BE2C (cell line): ENCODE data around the gene STX18.

ENCODE experiments used
- DNase-seq: peaks from one replicate; pipeline ENCODE4 v3.0.0-alpha.2; 2020
- H3K27me3 ChIP-seq: fragments of 250-450 bp; sonication (Bioruptor Pico); 2 replicates; pipeline ENCODE4 v1.5.1; 2020; ENCODE audit warnings: mild to moderate bottlenecking
- H3K36me3 ChIP-seq: fragments of 250-450 bp; sonication (Bioruptor Pico); 2 replicates; pipeline ENCODE4 v1.5.1; 2020; ENCODE audit warnings: mild to moderate bottlenecking
- H3K4me1 ChIP-seq: fragments of 250-450 bp; sonication (Bioruptor Pico); 2 replicates; pipeline ENCODE4 v1.5.1; 2020
- H3K4me3 ChIP-seq: 2 replicates; pipeline ENCODE4 v1.5.1; 2011; ENCODE audit warnings: low read depth, low read length
- H3K9me3 ChIP-seq: fragments of 250-450 bp; sonication (Bioruptor Pico); 2 replicates; pipeline ENCODE4 v1.5.1; 2020
- TF ChIP-seq, protein P1 (sequence below): IDR thresholded peaks from 2 replicates; pipeline ENCODE4 v1.5.1; 2012; ENCODE audit warnings: mild to moderate bottlenecking, low read depth, low read length

Gene STX18

DNA sequence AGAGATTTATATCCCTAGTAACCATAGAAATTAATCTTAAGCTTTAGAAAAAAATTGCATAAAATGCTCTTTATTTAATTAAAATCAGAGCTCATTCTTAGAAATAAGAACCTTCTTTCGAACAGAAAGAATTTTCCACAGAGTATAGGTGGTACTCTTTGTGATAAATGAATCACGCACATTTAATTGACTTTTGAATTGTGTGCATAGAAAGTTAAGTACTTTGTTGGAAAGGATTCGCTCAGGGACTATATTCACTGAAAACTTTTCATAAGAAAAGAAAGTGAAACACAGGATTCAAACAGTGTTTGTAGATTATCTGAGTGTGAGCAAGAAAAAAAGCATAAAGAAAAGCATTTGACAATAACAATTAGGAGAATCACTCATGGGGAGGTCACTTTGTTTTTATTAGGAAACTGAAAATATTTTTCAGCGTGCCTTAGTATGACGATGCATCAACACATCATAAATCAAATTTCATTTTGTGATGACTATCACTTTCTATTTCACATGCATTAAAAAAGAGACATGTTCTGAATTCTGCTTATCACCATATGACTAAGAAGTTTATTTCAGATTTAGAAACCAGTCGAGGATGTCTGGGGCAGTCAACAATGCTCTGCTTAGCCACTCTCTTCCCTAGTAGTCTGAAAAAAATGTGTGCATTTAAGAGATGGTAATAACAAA lies 49.5 kb downstream of the STX18 start:
- TF ChIP-seq, protein P1, sequence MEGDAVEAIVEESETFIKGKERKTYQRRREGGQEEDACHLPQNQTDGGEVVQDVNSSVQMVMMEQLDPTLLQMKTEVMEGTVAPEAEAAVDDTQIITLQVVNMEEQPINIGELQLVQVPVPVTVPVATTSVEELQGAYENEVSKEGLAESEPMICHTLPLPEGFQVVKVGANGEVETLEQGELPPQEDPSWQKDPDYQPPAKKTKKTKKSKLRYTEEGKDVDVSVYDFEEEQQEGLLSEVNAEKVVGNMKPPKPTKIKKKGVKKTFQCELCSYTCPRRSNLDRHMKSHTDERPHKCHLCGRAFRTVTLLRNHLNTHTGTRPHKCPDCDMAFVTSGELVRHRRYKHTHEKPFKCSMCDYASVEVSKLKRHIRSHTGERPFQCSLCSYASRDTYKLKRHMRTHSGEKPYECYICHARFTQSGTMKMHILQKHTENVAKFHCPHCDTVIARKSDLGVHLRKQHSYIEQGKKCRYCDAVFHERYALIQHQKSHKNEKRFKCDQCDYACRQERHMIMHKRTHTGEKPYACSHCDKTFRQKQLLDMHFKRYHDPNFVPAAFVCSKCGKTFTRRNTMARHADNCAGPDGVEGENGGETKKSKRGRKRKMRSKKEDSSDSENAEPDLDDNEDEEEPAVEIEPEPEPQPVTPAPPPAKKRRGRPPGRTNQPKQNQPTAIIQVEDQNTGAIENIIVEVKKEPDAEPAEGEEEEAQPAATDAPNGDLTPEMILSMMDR: no peak
- no peaks in the 10 kb centered on the region for H3K9me3 ChIP-seq
- no peaks in the 10 kb centered on the region for H3K27me3 ChIP-seq
- H3K4me3 ChIP-seq: no peak overlapping the region
- H3K4me1 ChIP-seq: no peaks in the 10 kb centered on the region; the same call in 1 of the 2 replicates
- H3K36me3 ChIP-seq: no peaks in the 10 kb centered on the region
- no peak for DNase-seq

DNA sequence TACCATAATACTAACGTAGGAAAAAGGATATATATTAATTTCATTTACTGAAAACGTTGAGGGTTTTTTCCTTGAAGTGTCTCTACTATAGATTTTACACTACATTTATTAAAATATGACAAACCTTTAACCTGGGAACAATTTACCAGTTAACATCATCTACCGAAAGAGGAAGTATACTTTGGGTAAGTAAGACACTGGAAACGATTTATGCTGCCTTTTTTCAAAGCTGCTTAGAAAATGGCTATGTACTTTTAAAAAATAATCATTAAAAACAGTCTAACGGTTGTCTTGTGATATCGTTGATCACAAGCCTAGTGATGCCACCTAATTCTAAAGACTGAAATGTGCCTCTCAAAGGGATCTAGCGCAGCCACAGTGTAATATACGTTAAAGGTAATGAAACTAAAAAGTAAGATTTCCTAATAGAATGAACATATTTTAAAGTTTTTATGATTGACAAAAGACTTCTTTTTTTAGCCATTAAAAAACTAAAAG lies 50.4 kb downstream of the STX18 start:
- no peak overlapping the region for H3K4me3 ChIP-seq
- TF ChIP-seq, protein P1: no peak
- H3K4me1 ChIP-seq: no peaks in the 10 kb centered on the region; the same call in 1 of the 2 replicates
- DNase-seq: no peak
- no peaks in the 10 kb centered on the region for H3K9me3 ChIP-seq
- H3K27me3 ChIP-seq: no peaks in the 10 kb centered on the region
- H3K36me3 ChIP-seq: no peaks in the 10 kb centered on the region

DNA sequence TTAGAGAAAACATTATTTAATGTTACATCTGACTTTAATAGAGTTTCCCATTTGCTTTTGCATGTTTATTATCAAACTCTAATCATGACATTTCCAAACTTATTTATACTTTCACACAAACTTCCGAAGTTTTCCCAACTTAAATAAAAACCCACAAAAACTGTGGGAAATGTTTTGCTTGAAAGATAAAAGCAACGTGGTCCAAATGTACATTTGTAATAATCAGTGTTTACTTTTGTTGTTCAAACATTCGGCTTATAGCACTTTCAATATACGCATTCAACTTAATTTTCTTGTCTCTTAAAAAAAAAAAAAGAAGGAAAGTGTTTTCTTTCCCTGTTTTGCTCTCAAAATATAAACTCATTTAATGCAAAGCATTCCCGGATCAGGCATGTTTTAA lies 51.0 kb downstream of the STX18 start:
- Histone ChIP-seq H3K4me3 (no peak overlapping the region), H3K9me3 (no peaks in the 10 kb centered on the region), H3K4me1 (no peaks in the 10 kb centered on the region; the same call in 1 of the 2 replicates), H3K27me3 (no peaks in the 10 kb centered on the region), H3K36me3 (no peaks in the 10 kb centered on the region)
- DNase-seq: no peak
- TF ChIP-seq, protein P1: no peak

DNA sequence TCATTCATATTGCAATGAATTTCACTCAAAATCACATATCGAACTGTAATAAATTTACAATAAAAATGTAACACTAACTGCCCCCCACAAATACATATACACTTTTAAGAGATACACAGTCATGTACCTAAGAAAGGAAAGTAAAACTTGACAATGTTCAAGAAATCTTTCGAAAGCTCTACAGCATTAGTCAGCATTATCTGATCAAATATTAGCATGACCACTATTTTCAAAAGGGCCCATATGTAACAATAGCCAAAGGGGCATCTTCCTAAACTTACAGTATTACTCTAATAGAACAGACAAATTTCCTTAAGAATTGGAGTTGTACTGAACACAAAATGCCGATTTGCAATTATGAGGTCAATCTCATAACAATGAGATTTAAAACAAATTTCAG lies 51.8 kb downstream of the STX18 start:
- Histone ChIP-seq H3K27me3 (no peaks in the 10 kb centered on the region), H3K4me1 (no peaks in the 10 kb centered on the region; the same call in 1 of the 2 replicates), H3K4me3 (no peak overlapping the region), H3K9me3 (no peaks in the 10 kb centered on the region), H3K36me3 (no peaks in the 10 kb centered on the region)
- TF ChIP-seq, protein P1: no peak
- DNase-seq: no peak

DNA sequence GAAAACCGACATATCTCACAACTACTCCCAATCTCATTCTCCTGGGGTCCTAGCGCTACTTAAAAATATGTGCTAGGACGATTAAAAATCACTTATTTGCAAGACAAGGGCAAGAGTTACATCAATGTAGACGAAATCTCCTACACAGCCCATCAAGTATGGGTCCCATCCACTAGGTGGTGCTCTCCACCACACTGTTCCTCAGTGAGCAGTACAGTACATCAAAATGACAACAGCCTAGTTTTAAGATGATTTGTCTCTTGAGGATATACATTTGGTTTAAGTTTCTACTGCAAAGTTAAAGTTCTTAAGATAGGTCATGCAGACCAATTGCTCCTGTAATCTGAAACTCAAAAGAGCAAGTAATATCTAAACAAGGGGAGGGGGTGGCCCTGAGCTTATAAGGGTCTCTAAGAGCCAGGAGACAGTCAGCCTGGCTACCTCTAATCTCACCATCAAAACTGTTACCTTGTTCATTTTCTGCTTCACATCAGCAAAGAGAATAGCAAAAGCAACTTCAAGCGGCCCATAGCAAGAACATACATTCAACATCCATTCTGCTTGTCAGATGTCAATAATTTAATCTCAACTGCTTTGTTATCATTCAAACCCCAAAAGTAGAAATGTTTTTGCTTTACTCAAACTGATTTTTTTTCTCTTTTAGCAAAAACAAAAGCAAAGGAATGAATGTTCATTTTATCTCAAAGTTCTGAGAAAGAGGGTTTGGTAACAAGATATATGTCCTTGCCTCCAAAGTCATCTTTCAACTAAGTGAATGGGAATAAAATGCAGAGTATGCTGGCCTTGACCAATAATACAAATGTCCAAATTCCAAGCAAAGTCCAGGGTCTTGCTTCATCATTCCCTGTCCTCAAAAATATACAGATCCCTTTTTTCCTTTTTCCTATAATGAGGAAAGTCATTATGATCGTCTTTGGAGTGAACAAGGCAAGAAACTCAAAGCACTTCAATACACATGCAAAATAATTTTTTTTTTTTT lies 53.1 kb downstream of the STX18 start:
- TF ChIP-seq, protein P1: peak; percentile 99
- Histone ChIP-seq H3K27me3 (no peaks in the 10 kb centered on the region), H3K9me3 (no peaks in the 10 kb centered on the region), H3K4me1 (no peaks in the 10 kb centered on the region; the same call in 1 of the 2 replicates), H3K4me3 (no peak overlapping the region), H3K36me3 (no peaks in the 10 kb centered on the region)
- peak; percentile 82 for DNase-seq
